ELF-1 (cell line): ENCODE data around the gene OSBPL8.

ENCODE experiments used
- DNase-seq: peaks from one replicate; pipeline ENCODE4 v3.0.0-alpha.2; 2016; ENCODE audit warnings: low read depth, low spot score

The OSBPL8 gene, protein sequence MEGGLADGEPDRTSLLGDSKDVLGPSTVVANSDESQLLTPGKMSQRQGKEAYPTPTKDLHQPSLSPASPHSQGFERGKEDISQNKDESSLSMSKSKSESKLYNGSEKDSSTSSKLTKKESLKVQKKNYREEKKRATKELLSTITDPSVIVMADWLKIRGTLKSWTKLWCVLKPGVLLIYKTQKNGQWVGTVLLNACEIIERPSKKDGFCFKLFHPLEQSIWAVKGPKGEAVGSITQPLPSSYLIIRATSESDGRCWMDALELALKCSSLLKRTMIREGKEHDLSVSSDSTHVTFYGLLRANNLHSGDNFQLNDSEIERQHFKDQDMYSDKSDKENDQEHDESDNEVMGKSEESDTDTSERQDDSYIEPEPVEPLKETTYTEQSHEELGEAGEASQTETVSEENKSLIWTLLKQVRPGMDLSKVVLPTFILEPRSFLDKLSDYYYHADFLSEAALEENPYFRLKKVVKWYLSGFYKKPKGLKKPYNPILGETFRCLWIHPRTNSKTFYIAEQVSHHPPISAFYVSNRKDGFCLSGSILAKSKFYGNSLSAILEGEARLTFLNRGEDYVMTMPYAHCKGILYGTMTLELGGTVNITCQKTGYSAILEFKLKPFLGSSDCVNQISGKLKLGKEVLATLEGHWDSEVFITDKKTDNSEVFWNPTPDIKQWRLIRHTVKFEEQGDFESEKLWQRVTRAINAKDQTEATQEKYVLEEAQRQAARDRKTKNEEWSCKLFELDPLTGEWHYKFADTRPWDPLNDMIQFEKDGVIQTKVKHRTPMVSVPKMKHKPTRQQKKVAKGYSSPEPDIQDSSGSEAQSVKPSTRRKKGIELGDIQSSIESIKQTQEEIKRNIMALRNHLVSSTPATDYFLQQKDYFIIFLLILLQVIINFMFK

GRCh38 chr12:76559400-76560085 lies at the start of gene OSBPL8:
Gene OSBPL8 (minus strand): TSS chr12:76559771. CDS start chr12:76487551, 72,220 bp downstream.
- DNase-seq, result peak; percentile 96

- DNase-seq, result no peak
These were observed 48.5 kb upstream of the OSBPL8 start for GRCh38 chr12:76608070-76608469.

DNA sequence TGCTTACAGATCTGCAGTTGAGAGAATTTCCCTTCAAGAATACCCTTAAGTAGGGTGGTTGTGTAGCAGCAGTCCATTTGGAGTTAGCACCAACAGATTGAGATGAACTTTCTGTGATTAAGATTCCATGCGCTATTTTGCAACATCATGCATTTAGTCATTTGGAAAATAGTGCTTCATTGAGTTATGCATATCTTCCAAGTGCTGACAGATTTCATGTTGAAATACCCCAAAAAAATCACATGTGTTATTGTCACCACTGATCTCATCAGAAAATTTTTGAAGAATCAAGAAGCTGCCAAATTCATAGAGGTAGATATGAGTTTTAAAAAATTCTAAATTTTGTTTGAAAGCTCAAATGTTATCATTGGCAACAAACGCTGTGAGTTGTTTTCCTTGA lies 35.5 kb upstream of the OSBPL8 start:
- DNase-seq, result no peak

DNA sequence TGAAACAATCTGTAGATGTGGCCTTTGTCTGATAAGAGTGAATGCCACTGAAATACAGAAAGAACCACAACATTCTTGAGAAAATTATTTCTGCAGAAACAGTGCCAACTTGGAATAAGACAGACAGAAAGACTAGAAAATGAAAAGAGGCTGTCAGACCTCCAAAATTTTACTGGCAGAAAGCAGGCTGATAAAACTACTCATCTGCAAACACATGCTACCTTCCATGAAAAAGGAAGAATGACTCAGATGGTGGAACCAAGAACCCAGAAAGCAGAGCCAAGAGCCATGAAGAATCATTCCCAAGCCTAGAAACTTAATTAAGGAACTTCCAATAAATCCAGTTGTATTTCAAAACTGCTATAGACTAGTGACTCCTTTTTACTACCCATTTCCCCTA lies 31.9 kb upstream of the OSBPL8 start:
- no peak for DNase-seq

- no peak for DNase-seq
These were observed 30.6 kb upstream of the OSBPL8 start for GRCh38 chr12:76590131-76590530.

- no peak for DNase-seq
These were observed 29.5 kb upstream of the OSBPL8 start for GRCh38 chr12:76588881-76589565.

GRCh38 chr12:76587428-76588178 lies 28.0 kb upstream of the OSBPL8 start:
- no peak for DNase-seq

GRCh38 chr12:76586764-76587395 lies 27.3 kb upstream of the OSBPL8 start:
- no peak for DNase-seq

DNA sequence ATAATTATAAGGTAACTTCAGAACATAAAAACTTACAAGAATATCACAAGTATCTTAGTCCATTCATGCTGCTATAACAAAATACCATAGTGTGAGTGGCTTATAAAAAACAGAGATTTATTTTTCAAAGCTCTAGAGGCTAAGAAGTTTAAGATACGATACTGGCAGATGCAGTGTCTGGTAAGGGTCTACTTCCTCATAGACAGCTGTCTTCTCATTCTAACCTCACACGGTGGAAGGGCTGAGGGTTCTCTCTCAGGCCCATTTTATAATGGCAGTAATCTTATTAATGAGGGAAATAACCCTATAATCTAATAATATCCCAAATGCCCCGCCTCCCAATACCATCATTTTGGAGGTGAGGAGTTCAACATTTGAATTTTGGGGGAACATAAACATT lies 23.7 kb upstream of the OSBPL8 start:
- DNase-seq, result no peak

DNA sequence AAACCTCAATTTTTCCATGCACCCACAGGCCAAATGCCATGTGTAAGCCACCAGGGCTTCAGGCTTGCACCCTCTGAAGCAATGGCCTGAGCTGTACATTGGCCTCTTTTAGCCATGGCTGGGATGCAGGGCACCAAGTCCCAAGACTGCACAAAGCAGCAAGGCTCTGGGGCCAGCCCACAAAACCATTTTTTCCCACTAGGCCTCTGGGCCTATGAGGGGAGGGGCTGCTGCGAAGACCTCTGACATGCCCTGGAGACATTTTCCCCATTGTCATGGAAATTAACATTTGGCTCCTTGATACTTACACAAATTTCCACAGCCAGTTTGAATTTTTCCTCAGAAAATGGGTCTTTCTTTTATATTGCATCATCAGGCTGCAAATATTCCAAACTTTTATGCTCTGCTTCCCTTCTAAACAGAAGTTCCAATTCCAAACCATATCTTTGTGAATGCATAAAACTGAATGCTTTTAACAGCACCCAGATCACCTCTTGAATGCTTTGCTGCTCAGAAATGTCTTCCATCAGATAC lies 14.3 kb upstream of the OSBPL8 start:
- DNase-seq, result no peak

DNA sequence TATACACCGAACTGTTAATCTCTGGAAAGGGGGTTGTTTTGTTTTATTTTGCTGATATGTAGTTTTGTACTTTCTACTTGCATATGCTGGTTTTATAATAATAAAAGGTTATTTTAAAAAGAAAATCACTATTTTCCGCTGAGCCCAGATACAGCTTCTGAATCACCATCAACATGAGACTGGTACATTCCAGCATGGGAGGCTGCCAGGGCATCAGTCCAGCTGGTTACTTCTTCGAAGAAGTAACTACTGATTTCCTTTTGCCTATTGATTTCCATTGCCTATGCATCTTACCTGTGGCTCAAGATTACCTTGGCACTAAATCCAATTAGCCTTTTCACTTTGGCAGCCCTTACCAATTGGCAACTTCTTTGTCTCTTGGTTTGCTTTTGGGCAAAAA lies 11.7 kb upstream of the OSBPL8 start:
- no peak for DNase-seq

DNA sequence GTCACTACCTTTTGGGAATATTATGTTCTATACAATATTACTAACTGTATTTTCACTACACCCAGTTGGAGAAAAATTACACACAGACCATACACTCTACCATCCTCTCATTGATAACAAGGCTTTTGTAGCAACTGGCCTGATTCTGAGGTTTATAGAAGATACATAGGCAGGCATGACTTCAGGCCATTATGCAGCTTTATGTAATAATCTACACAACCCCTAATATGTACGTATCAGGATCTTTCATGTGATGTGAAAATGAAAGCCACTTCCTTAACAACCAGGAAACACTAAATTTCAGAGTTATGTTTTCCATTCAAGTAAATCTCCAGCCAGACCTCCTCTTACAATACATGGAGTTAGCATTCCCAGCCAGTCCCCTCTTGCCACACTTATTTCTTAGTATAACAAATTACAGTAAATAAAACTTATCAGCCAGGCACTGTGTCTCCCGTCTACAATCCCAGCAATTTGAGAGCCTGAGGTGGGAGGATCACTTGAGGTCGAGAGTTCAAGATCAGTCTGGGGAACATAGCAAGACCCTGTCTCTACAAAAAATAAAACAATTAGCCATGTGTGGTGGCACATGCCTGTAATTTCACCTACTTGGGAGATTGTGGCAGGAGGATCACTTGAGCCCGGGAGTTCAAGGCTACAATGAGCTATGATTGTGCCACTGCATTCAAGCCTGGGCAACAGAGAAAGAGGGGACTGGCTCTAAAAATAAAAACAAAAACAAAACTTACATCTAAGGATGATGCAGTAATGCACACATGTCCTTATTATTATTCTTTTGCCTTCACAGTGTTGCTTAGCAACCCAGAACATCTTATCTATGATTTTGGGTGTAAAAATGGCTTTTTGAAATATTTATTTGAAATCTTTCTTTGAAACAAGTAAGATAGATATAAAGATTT lies 10.4 kb upstream of the OSBPL8 start:
- no peak for DNase-seq

DNA sequence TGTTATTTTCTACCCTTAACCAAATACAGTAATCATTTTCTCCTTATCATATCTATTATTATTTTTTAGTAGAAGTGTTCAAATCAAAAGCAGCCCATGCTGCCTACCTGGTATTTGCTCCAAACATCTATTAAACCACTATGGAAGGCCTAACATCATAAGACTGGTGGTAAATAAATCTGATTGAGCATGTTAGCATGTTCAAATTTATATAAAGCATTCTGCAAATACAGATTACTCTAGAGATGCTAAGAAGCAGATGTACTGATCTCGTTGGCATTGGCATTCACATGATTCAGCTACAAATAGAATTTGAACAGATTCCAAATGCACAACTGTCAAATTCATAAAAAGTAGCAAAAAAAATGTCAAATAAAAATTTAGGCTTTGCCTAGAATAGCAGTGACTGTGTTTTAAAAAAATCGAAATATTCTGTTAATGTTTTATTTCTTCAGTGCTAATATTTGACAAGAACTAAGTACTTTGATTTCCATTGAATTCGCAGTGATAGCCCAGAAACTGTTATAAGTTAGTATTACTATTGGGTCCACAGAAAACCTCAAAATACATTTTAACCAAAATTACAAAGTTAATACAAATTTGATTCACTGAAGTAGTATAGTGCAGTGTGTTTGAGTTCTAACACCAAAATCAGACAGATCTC lies 9.4 kb upstream of the OSBPL8 start:
- DNase-seq, result no peak

- DNase-seq, result no peak
These were observed 8.6 kb upstream of the OSBPL8 start for GRCh38 chr12:76568130-76568529.

- DNase-seq, result no peak
These were observed 3.5 kb upstream of the OSBPL8 start for GRCh38 chr12:76563061-76563460.

GRCh38 chr12:76562130-76562529 lies 2.6 kb upstream of the OSBPL8 start:
- no peak for DNase-seq

DNA sequence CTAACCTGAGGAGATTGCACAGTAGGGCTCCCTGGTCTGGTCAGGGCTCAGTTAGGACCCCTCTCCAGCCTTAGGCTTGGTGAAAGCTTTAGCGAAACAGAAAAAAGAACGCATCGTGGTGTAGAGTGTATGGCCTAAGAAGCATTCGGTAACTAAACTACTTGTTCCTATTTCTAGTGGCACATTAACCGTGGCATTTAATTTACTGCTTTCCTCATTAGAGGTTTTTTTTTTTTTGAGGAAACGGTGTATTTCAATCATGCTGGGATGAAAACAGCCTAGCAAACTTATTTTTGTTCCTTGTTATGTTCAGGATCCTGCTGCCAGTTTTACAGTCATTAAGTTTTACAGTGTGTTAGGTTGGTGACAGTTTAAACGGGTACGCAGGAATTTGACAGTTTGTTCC lies 518 bp upstream of the OSBPL8 start:
- DNase-seq, result no peak

DNA sequence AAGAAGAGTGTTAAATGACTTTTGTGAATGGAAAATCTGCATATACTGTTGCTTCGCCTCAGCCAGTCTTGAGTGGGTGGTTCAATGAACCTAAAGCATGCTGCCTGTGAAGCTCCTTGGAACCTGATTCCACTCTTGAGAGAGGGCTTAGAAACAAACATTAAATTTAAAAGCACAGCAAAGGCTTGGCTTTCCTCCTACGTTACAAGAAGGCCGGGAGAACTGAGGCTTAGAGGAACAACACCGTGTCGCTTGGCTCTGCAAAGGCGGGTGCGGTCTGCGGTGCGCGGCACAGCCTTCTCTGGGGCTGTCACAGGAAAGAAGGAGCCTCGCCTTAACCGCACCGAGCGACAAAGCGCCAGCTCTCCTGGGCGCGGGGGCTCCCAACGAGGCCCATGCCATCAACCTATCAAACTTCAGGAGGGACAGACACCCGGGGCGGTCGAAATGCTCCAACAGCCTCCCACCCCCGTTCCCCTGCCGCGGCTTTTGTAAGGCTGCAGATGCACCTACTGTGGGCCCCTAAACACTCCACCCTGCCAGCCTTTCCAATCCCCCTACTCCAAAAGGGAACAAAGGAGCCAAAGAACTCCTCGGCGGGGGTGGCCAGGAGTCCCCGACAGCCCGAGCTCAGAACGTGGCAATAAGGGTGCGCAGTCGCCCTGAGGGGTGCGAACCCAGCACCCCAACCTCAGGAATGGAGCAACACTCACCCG lies 729 bp downstream of the OSBPL8 start:
- peak; percentile 80 for DNase-seq
